Measurements from ENCODE around the gene GLTPD2.

The GLTPD2 gene

DNA sequence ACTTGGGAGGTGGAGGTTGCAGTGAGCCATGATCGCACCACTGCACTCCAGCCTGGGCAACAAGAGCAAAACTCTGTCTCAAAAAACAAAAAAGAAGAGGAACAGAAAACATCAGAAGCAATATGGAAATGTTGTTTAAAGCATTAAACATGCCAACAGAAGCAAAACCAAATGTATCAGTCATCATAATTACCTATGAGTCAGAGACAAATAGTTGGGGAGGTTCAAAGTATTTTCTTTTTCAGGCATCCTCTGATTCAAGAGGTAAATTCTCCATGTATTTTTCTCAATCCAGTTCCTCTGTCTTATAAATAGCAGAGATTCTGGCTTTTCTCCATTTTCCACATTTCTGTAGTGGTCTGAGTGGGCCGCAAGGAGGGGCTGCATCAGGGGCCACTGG, 19.1 kb upstream of the GLTPD2 start:
- no peak overlapping the region for H3K4me3 ChIP-seq (ENCODE audit: low read length)
- TF ChIP-seq, protein P1, sequence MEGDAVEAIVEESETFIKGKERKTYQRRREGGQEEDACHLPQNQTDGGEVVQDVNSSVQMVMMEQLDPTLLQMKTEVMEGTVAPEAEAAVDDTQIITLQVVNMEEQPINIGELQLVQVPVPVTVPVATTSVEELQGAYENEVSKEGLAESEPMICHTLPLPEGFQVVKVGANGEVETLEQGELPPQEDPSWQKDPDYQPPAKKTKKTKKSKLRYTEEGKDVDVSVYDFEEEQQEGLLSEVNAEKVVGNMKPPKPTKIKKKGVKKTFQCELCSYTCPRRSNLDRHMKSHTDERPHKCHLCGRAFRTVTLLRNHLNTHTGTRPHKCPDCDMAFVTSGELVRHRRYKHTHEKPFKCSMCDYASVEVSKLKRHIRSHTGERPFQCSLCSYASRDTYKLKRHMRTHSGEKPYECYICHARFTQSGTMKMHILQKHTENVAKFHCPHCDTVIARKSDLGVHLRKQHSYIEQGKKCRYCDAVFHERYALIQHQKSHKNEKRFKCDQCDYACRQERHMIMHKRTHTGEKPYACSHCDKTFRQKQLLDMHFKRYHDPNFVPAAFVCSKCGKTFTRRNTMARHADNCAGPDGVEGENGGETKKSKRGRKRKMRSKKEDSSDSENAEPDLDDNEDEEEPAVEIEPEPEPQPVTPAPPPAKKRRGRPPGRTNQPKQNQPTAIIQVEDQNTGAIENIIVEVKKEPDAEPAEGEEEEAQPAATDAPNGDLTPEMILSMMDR (conservative IDR thresholded peaks at IDR 0.05; ENCODE audit: low read length): no peak
- DNase-seq (ENCODE audit: low read depth): peak; percentile 10

DNA sequence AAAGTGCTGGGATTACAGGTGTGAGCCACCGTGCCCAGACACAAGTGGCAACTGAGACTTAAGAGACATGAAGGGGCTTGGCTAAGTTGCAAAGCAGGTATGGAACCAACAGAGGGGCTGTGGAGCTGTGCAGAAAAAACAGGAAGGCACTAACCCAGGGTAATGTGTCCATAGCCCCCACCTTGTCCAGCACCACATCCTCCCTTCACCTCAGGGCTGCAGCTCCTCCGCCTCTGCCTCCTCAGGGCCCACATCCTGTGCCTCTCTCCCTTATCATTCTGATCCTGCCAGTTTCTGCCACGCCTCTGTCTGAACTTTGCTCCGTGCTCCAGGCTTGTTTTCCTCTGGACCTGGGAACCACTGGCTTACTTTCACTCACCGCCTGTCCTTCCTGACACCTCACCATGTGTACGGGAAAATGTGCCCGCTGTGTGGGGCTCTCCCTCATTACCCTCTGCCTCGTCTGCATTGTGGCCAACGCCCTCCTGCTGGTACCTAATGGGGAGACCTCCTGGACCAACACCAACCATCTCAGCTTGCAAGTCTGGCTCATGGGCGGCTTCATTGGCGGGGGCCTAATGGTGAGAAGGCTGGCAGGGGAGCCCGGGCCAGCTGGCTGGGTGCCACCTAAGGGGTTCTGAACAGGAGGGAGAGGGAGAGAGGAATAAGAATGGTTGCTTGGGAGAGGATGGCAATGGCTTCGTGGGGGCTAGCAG, 17.1 kb upstream of the GLTPD2 start, which contains the start of gene TM4SF5:
TM4SF5 (plus strand) TSS at position 368 of the 716 bp plus-strand sequence; CDS start at position 405, 37 bp downstream.
- H3K4me3 ChIP-seq (ENCODE audit: low read length): no peak within 1 kb of the TSS
- TF ChIP-seq, protein P1 (conservative IDR thresholded peaks at IDR 0.05; ENCODE audit: low read length): no peak
- no peak for DNase-seq (ENCODE audit: low read depth)

DNA sequence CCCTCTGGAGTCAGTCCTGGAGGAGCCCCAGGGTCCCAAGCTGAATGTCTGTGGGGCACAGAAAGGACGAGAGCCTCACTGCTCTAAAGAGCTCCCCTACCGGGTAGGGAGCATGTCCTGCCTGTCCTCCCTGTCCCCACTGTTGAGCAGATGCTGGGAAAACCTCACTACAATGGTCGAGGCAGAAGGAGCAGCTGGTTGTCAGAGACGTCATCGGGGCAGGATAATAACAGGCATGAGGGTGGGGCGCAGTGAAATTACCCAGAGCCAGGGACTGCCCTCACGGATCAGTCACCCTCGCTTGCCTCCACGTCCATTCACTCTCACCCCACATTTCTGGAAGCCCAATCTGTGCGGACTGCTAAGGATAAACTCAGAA, 16.5 kb upstream of the GLTPD2 start:
- TF ChIP-seq, protein P1 (conservative IDR thresholded peaks at IDR 0.05; ENCODE audit: low read length): no peak
- DNase-seq (ENCODE audit: low read depth): no peak
- no peak overlapping the region for H3K4me3 ChIP-seq (ENCODE audit: low read length)

DNA sequence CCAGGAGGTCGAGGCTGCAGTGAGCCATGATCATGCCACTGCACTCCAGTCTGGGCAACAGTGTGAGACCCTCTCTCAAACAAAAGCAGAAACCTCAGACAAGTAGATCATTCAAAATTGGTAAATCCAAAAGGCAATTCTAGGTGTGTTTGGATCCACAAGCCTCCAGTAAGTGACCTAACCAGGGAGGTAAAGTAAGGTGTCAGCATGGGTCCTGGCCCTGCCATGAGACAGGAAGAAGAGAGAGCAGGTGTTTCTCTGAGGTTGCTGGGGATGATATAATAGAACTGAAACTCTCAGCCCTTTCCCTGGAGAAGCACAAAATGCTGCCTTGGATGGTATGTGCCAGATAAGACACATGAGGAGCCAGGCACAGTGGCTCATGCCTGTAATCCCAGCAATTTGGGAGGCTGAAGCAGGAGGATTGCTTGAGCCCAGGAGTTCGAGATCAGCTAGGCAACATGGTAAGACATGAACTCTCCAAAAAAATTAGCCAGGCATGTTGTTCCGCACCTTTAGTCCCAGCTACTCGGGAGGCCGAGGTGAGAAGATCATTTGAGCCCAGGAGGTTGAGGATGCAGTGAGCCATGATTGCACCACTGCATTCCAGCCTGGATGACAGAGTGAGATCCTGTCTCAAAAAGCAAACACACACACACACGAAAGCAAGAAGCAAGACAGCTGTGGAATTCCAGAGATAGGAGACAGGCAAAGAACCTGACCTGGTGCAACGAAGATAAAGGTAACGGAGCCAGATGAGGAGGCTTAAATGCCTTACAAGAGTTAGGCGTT, 10.6 kb upstream of the GLTPD2 start:
- TF ChIP-seq, protein P1 (conservative IDR thresholded peaks at IDR 0.05; ENCODE audit: low read length): no peak
- peak; percentile 17 for DNase-seq (ENCODE audit: low read depth)
- H3K4me3 ChIP-seq (ENCODE audit: low read length): no peak overlapping the region

DNA sequence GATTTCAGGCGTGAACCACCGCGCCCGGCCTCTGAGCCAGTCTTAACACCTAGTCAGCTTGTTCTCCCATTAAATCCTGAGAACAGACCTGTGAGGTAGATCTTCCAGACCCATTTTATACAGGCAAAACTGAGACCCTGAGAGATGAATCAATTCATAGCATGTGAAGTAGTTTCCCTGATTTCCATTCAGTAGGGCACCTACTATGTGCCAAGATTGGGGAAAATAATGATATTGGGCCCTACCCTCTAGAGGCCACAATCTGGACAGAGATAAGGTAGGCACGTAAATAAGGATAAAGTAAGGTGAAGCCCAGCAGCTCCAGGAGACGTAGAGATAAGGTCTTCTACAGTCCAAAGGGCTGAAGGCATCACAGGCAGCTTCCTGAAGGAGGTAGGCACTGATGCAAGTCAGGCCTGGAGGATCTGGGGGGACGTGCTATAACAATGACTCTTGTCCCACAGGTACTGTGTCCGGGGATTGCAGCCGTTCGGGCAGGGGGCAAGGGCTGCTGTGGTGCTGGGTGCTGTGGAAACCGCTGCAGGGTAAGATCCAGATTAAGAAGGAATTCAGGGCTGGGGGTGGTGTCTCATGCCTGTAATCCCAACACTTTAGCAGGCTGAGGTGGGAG, 8.3 kb upstream of the GLTPD2 start:
- TF ChIP-seq, protein P1 (conservative IDR thresholded peaks at IDR 0.05; ENCODE audit: low read length): no peak
- H3K4me3 ChIP-seq (ENCODE audit: low read length): no peak overlapping the region
- DNase-seq (ENCODE audit: low read depth): no peak

DNA sequence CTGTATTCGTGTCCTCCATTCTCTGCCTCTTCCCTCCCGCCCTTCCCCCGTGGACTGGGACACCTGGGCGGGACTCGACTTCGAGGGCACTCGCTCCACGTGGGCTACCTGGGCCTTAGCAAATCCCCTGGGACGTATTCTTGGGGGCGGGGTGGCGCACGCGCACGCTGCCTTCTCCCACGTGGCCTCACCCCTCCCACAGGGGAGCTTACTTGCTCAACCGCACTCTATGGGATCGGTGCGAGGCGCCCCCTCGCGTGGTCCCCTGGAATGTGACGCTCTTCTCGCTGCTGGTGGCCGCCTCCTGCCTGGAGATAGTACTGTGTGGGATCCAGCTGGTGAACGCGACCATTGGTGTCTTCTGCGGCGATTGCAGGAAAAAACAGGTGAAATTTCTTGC, 6.1 kb upstream of the GLTPD2 start:
- no peak overlapping the region for H3K4me3 ChIP-seq (ENCODE audit: low read length)
- DNase-seq (ENCODE audit: low read depth): no peak
- TF ChIP-seq, protein P1 (conservative IDR thresholded peaks at IDR 0.05; ENCODE audit: low read length): no peak

Data from AG10803 (cell line).